Measurements from ENCODE around the gene IL13RA1.

DNA sequence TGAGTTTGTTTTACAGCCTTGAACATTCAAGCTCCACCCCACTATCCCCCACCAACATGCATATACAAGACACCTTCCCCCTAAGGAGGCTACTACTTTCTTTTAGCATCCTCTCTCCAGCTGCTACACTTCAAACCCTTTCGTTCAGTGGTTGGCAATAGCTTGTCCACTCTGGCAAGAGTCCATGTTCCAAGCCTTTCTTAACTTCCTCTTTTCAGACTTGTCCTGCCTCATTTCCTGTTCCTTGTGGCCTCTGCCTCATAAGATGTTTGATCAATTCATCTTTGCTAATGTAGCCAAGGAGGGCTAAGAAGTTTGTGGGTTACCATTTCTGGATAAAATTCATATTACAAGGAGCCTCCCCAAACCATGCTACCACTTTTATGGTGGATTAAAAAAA, 75.5 kb downstream of the IL13RA1 start:
- TF ChIP-seq POLR2A (IDR thresholded peaks at IDR 0.05) (no peak), EP300 (IDR thresholded peaks at IDR 0.05) (no peak)

Data from stomach (tissue), 4 donors.